OCI-LY1 (cell line): ENCODE results near the gene TANK.

Experiments
- CTCF ChIP-seq: fragments of 200-600 bp; sonication (generic), shearing (Covaris generic); IDR thresholded peaks from 2 replicates; pipeline ENCODE4 v1.5.1; 2017; ENCODE audit warnings: mild to moderate bottlenecking, antibody characterized with exemption, low read length, moderate library complexity, mixed read lengths
- EZH2 ChIP-seq: fragments of 200-600 bp; sonication (generic), shearing (Covaris generic); IDR thresholded peaks from 2 replicates; pipeline ENCODE4 v1.8.0; 2017; ENCODE audit warnings: borderline replicate concordance, mixed run types, mild to moderate bottlenecking, antibody characterized with exemption, low read length, moderate library complexity, mixed read lengths

- TF ChIP-seq CTCF (no peak), EZH2 (no peak)
These were observed 3.9 kb downstream of the TANK start for GRCh38 chr2:161164161-161164560.
